OCI-LY3 (cell line): Measurements from ENCODE around the gene LSM14B.

Source experiments
- H2AFZ ChIP-seq: fragments of 200-600, 300-600 bp; shearing (Covaris generic); 2 replicates; pipeline ENCODE4 v1.6.0; 2014; ENCODE audit warnings: antibody characterized with exemption, low read depth, low read length
- H3K27ac ChIP-seq: fragments of 200-600, 300-600 bp; sonication (generic); 2 replicates; pipeline ENCODE4 v1.5.1; 2014; ENCODE audit warnings: mild to moderate bottlenecking, low read length, moderate library complexity, mixed read lengths
- H3K27me3 ChIP-seq: fragments of 200-600, 300-600 bp; sonication (generic); 2 replicates; pipeline ENCODE4 v1.6.1; 2014; ENCODE audit warnings: low read depth, low read length, mixed read lengths
- H3K36me3 ChIP-seq: fragments of 200-600, 300-600 bp; sonication (generic); replicated peaks from 2 replicates; pipeline ENCODE3; 2014; ENCODE audit warnings: low read depth, low read length, mixed read lengths
- H3K4me1 ChIP-seq: fragments of 300-600, 200-600 bp; sonication (generic); 2 replicates; pipeline ENCODE4 v1.6.1; 2014; ENCODE audit warnings: low read length, mixed read lengths
- H3K4me2 ChIP-seq: fragments of 200-600, 300-600 bp; sonication (generic); 2 replicates; pipeline ENCODE4 v1.6.1; 2014; ENCODE audit warnings: low read length, mixed read lengths
- H3K4me3 ChIP-seq: fragments of 300-600, 200-600 bp; sonication (generic); 2 replicates; pipeline ENCODE4 v1.5.1; 2014; ENCODE audit warnings: antibody characterized with exemption, mild to moderate bottlenecking, low read length, moderate library complexity
- H3K79me2 ChIP-seq: fragments of 300-600, 200-600 bp; shearing (Covaris generic); 2 replicates; pipeline ENCODE4 v1.6.1; 2014; ENCODE audit warnings: mild to moderate bottlenecking, low read length, mixed read lengths
- H3K9ac ChIP-seq: fragments of 300-600, 200-600 bp; shearing (Covaris generic); 2 replicates; pipeline ENCODE4 v1.6.0; 2014; ENCODE audit warnings: mild to moderate bottlenecking, low read length, moderate library complexity
- H3K9me3 ChIP-seq: fragments of 200-600, 300-600 bp; shearing (Covaris generic); 2 replicates; pipeline ENCODE4 v1.6.1; 2014; ENCODE audit warnings: low read length, mixed read lengths; ENCODE audit not compliant: insufficient read depth
- H4K20me1 ChIP-seq: fragments of 200-600, 300-600 bp; sonication (generic); 2 replicates; pipeline ENCODE4 v1.6.1; 2016; ENCODE audit warnings: low read length, mixed read lengths; ENCODE audit not compliant: insufficient read depth
- CTCF ChIP-seq: fragments of 200-600, 300-600 bp; sonication (generic); IDR thresholded peaks from 2 replicates; pipeline ENCODE4 v1.5.1; 2014; ENCODE audit warnings: antibody characterized with exemption, low read length, low read depth
- EZH2phosphoT487 ChIP-seq: fragments of 200-600 bp; shearing (Covaris generic); IDR thresholded peaks from 2 replicates; pipeline ENCODE4 v1.6.1; 2018; ENCODE audit warnings: antibody characterized with exemption, mixed run types, low read depth

The LSM14B gene

GRCh38 chr20:62133051-62133845 is 11.0 kb downstream of the LSM14B start:
- TF ChIP-seq EZH2phosphoT487: no peak
- no peak for TF ChIP-seq CTCF
- H3K9ac ChIP-seq: no peak overlapping the region
- H3K4me1 ChIP-seq: no peaks in the 10 kb centered on the region
- peaks cover 88% of the 10 kb centered on the region for H3K36me3 ChIP-seq
- H3K9me3 ChIP-seq: no peaks in the 10 kb centered on the region
- H3K27ac ChIP-seq: no peak overlapping the region
- no peak overlapping the region for H2AFZ ChIP-seq
- H3K4me3 ChIP-seq: no peak overlapping the region
- no peaks in the 10 kb centered on the region for H3K27me3 ChIP-seq
- peaks cover 8% of the 10 kb centered on the region; the same call in 1 of the 2 replicates for H3K79me2 ChIP-seq
- no peak overlapping the region for H3K4me2 ChIP-seq
- H4K20me1 ChIP-seq: peaks cover 30% of the 10 kb centered on the region

- Histone ChIP-seq H3K79me2 (peaks cover 14% of the 10 kb centered on the region), H3K9ac (no peak overlapping the region), H3K27ac (no peak overlapping the region), H3K27me3 (no peaks in the 10 kb centered on the region), H3K4me3 (no peak overlapping the region), H3K4me2 (no peak overlapping the region), H3K36me3 (peaks cover 86% of the 10 kb centered on the region), H3K9me3 (no peaks in the 10 kb centered on the region), H4K20me1 (peaks cover 28% of the 10 kb centered on the region), H2AFZ (no peak overlapping the region), H3K4me1 (no peaks in the 10 kb centered on the region)
- TF ChIP-seq CTCF: no peak
- no peak for TF ChIP-seq EZH2phosphoT487
Measured at GRCh38 chr20:62133864-62134263, 11.6 kb downstream of the LSM14B start.

- H3K4me2 ChIP-seq: no peak overlapping the region
- H4K20me1 ChIP-seq: peaks cover 36% of the 10 kb centered on the region
- peaks cover 86% of the 10 kb centered on the region for H3K36me3 ChIP-seq
- H3K4me3 ChIP-seq: no peak overlapping the region
- peaks cover 19% of the 10 kb centered on the region for H3K79me2 ChIP-seq
- no peak overlapping the region for H3K9ac ChIP-seq
- H3K9me3 ChIP-seq: no peaks in the 10 kb centered on the region
- H3K27ac ChIP-seq: no peak overlapping the region
- no peaks in the 10 kb centered on the region for H3K4me1 ChIP-seq
- no peak overlapping the region for H2AFZ ChIP-seq
- TF ChIP-seq EZH2phosphoT487 (no peak), CTCF (no peak)
- no peaks in the 10 kb centered on the region for H3K27me3 ChIP-seq
Measured at GRCh38 chr20:62134735-62135231, 12.5 kb downstream of the LSM14B start.

- no peak overlapping the region for H3K9ac ChIP-seq
- no peaks in the 10 kb centered on the region for H3K9me3 ChIP-seq
- no peak overlapping the region for H3K4me3 ChIP-seq
- H3K79me2 ChIP-seq: peaks cover 28% of the 10 kb centered on the region
- peaks cover 88% of the 10 kb centered on the region for H3K36me3 ChIP-seq
- H2AFZ ChIP-seq: no peak overlapping the region
- no peak overlapping the region for H3K27ac ChIP-seq
- H3K4me2 ChIP-seq: no peak overlapping the region
- no peak for TF ChIP-seq EZH2phosphoT487
- TF ChIP-seq CTCF: no peak
- H4K20me1 ChIP-seq: peaks cover 45% of the 10 kb centered on the region
- no peaks in the 10 kb centered on the region for H3K4me1 ChIP-seq
- no peaks in the 10 kb centered on the region for H3K27me3 ChIP-seq
Measured at GRCh38 chr20:62135573-62136266, 13.4 kb downstream of the LSM14B start.
